Hepatocyte (in vitro differentiated cells): ENCODE measurements around the gene IKBIP.

ENCODE experiments used
- CTCF ChIP-seq: fragments of 200-600 bp; sonication (generic); IDR thresholded peaks from 2 replicates; pipeline ENCODE4 v1.5.1; 2016; ENCODE audit warnings: antibody characterized with exemption, mild to moderate bottlenecking; ENCODE audit not compliant: poor library complexity
- EZH2 ChIP-seq: fragments of 200-600 bp; sonication (generic); IDR thresholded peaks from 2 replicates; pipeline ENCODE4 v1.6.1; 2016; ENCODE audit warnings: antibody characterized with exemption, mild to moderate bottlenecking, borderline replicate concordance

GRCh38 chr12:98606359-98606988, 38.1 kb downstream of the IKBIP start:
- TF ChIP-seq CTCF (no peak), EZH2 (no peak)
